PC-3 (cell line): ENCODE measurements around the gene MYRFL. TPM values are rescaled to one million over a fixed set of nuclear protein-coding genes. Genes with fewer than 3 reads are reported as not detected.

Source experiments
- ATAC-seq: fragments of 200-7000 bp; cut with Tn5 transposase; 2 replicates; pipeline ENCODE4 v1.9.1; 2020; ENCODE audit warnings: mild to moderate bottlenecking, moderate library complexity
- BruUV-seq: library from RNA; stranded (reverse); fragments of 400-500 nt; replicated peaks from 2 replicates; lab custom pipeline; 2021; lab: Mats Ljungman, UMichigan
- CTCF ChIA-PET: fragments of 300-600 bp; sonication (Branson Sonifier 250); formaldehyde crosslinking; loops from one replicate; lab custom pipeline; 2022; ENCODE audit warnings: antibody characterized with exemption; lab: Charles Lee
- POLR2A ChIA-PET: fragments of 300-600 bp; sonication (Branson Sonifier 250); formaldehyde crosslinking; loops from one replicate; lab custom pipeline; 2022; ENCODE audit warnings: antibody characterized with exemption; ENCODE audit not compliant: unreplicated experiment; lab: Charles Lee
- DNase-seq: peaks from one replicate; pipeline ENCODE4 v3.0.0-alpha.2; 2015
- H2AFZ ChIP-seq: fragments of 300-600 bp; sonication (generic); 2 replicates; pipeline ENCODE4 v1.6.0; 2016; ENCODE audit warnings: antibody characterized with exemption, low read length
- H3F3A ChIP-seq: fragments of 300-600 bp; sonication (generic); one replicate; pipeline ENCODE4 v1.6.0; 2017; ENCODE audit warnings: antibody characterized with exemption, low read length, control low read depth, mild to moderate bottlenecking; ENCODE audit not compliant: unreplicated experiment
- H3K27ac ChIP-seq: fragments of 300-600 bp; sonication (generic); 2 replicates; pipeline ENCODE4 v1.5.1; 2016; ENCODE audit warnings: mild to moderate bottlenecking, low read length
- H3K27me3 ChIP-seq: fragments of 300-600 bp; sonication (generic); 2 replicates; pipeline ENCODE4 v1.6.1; 2016; ENCODE audit warnings: low read length, mixed read lengths
- H3K36me3 ChIP-seq: fragments of 300-600 bp; sonication (generic); 2 replicates; pipeline ENCODE4 v1.6.1; 2016; ENCODE audit warnings: low read depth, mixed run types, low read length, mixed read lengths
- H3K4me1 ChIP-seq: fragments of 300-600 bp; sonication (generic); 2 replicates; pipeline ENCODE4 v1.5.1; 2016; ENCODE audit warnings: low read length; ENCODE audit not compliant: insufficient read depth
- H3K4me2 ChIP-seq: fragments of 300-600 bp; sonication (generic); 2 replicates; pipeline ENCODE4 v1.6.0; 2016; ENCODE audit warnings: low read length
- H3K4me3 ChIP-seq: fragments of 300-600 bp; sonication (generic); 2 replicates; pipeline ENCODE4 v1.5.1; 2016; ENCODE audit warnings: mild to moderate bottlenecking, low read length, mixed read lengths
- H3K79me2 ChIP-seq: fragments of 300-600 bp; sonication (generic); 2 replicates; pipeline ENCODE4 v1.6.1; 2017; ENCODE audit warnings: low read length, mixed read lengths
- H3K9ac ChIP-seq: fragments of 300-600 bp; sonication (generic); 2 replicates; pipeline ENCODE4 v1.6.0; 2016; ENCODE audit warnings: mild to moderate bottlenecking, low read length
- H3K9me2 ChIP-seq: fragments of 300-600 bp; sonication (generic); replicated peaks from 2 replicates; pipeline ENCODE4 v1.6.1; 2016; ENCODE audit warnings: mixed run types, low read length, mixed read lengths
- H3K9me3 ChIP-seq: fragments of 300-600 bp; sonication (generic); 2 replicates; pipeline ENCODE4 v1.6.1; 2016; ENCODE audit warnings: low read length, mixed read lengths
- H4K20me1 ChIP-seq: fragments of 300-600 bp; sonication (generic); 2 replicates; pipeline ENCODE4 v1.6.1; 2016; ENCODE audit warnings: low read length, mixed read lengths
- EZH2 ChIP-seq: fragments of 300-600 bp; sonication (generic); IDR thresholded peaks from one replicate; pipeline ENCODE4 v1.6.1; 2017; ENCODE audit warnings: antibody characterized with exemption, mild to moderate bottlenecking, low read length; ENCODE audit not compliant: unreplicated experiment
- EZH2phosphoT487 ChIP-seq: fragments of 300-600 bp; sonication (generic); IDR thresholded peaks from 2 replicates; pipeline ENCODE4 v1.6.1; 2018; ENCODE audit warnings: mild to moderate bottlenecking, antibody characterized with exemption, low read length, borderline replicate concordance
- intact Hi-C: fragments of 100-400 bp; cut with micrococcal nuclease; formaldehyde crosslinking; loops from 2 replicates; pipeline ENCODE4 v1.9.0; 2023
- total RNA-seq: library from RNA; depleted of rRNA; stranded (reverse); fragments of >200 nt; gene quantifications from 2 replicates; pipeline ENCODE4 v1.2.3, GENCODE V29; 2014
- TF ChIP-seq, protein P1 (sequence below): fragments of 300-600 bp; sonication (generic); conservative IDR thresholded peaks from 2 replicates; pipeline ENCODE4 v1.5.1; 2017; ENCODE audit warnings: antibody characterized with exemption, low read depth, mild to moderate bottlenecking, low read length

The MYRFL gene
- total RNA-seq, 1 experiment from 2014 or later = not detected

DNA sequence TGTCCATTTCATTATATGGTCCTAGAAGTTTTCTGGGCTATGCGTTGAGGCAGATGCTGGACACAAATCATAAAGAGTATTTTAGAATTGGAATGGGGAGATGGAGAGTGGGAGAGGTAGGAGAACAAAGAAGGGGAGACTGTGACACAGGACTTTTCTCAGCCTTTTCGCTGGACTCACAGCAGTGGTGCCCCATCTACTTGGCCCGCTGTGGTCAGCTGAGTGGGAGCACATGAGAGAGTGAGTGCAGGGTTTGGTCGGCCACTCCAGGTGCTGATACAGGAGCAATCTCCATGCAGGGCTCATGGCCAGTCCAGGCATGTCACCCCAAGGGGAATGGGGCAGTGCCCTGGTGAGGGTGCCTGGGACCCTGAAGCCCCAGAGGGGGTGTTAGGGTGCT lies 109.0 kb downstream of the MYRFL start:
- H2AFZ ChIP-seq = no peak overlapping the region
- ATAC-seq (no peak), DNase-seq (no peak)
- H3K36me3 ChIP-seq = no peaks in the 10 kb centered on the region
- no peaks in the 10 kb centered on the region for H3K79me2 ChIP-seq
- H3F3A ChIP-seq = no peaks in the 10 kb centered on the region
- no peaks in the 10 kb centered on the region for H3K9me2 ChIP-seq
- no peak overlapping the region for H3K27ac ChIP-seq
- no peaks in the 10 kb centered on the region for H3K27me3 ChIP-seq
- H3K4me2 ChIP-seq = no peak overlapping the region
- no peak overlapping the region for H3K4me3 ChIP-seq
- no peaks in the 10 kb centered on the region for H4K20me1 ChIP-seq
- TF ChIP-seq, protein P1, sequence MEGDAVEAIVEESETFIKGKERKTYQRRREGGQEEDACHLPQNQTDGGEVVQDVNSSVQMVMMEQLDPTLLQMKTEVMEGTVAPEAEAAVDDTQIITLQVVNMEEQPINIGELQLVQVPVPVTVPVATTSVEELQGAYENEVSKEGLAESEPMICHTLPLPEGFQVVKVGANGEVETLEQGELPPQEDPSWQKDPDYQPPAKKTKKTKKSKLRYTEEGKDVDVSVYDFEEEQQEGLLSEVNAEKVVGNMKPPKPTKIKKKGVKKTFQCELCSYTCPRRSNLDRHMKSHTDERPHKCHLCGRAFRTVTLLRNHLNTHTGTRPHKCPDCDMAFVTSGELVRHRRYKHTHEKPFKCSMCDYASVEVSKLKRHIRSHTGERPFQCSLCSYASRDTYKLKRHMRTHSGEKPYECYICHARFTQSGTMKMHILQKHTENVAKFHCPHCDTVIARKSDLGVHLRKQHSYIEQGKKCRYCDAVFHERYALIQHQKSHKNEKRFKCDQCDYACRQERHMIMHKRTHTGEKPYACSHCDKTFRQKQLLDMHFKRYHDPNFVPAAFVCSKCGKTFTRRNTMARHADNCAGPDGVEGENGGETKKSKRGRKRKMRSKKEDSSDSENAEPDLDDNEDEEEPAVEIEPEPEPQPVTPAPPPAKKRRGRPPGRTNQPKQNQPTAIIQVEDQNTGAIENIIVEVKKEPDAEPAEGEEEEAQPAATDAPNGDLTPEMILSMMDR = no peak
- no peak for TF ChIP-seq EZH2phosphoT487
- TF ChIP-seq EZH2 = no peak
- H3K4me1 ChIP-seq = peaks cover 9% of the 10 kb centered on the region
- POLR2A ChIA-PET = no interaction called here
- intact Hi-C loops = no loop called here
- no peak overlapping the region for H3K9ac ChIP-seq
- CTCF ChIA-PET = no interaction called here
- H3K9me3 ChIP-seq = no peaks in the 10 kb centered on the region
- BruUV-seq = no TSS peak

DNA sequence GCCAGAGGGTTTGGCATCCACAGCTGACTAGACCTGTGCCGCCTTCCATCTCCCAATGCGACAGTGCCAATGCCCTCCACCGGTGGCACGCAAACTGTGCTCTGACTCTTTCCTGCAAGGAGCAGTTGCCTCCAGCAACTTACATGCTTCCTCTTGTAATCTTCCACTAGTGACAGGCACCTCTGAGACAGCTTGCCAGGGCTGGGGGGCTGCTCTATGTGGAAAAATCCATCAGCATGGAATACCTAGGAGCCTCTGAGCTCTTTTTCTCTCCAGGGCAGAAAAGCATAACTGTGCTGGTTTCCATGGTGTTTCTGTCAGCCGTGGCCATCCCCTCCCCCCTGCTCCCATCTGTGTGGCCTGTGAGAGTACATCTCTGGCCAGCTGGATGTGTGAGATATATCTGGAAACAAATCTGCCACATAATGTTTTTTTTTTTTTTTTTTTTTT lies 110.6 kb downstream of the MYRFL start:
- Histone ChIP-seq H3K9ac (no peak overlapping the region), H3K4me3 (no peak overlapping the region), H4K20me1 (no peaks in the 10 kb centered on the region), H3K36me3 (no peaks in the 10 kb centered on the region), H3K9me3 (no peaks in the 10 kb centered on the region), H2AFZ (no peak overlapping the region), H3K4me2 (peak overlapping the region; percentile 36; the same call in 1 of the 2 replicates), H3F3A (no peaks in the 10 kb centered on the region), H3K79me2 (no peaks in the 10 kb centered on the region), H3K4me1 (peaks cover 9% of the 10 kb centered on the region), H3K27ac (no peak overlapping the region), H3K27me3 (no peaks in the 10 kb centered on the region), H3K9me2 (no peaks in the 10 kb centered on the region)
- CTCF ChIA-PET = no interaction called here
- ATAC-seq (no peak), DNase-seq (no peak)
- intact Hi-C loops = no loop called here
- no TSS peak for BruUV-seq
- POLR2A ChIA-PET = no interaction called here
- TF ChIP-seq EZH2 (no peak), EZH2phosphoT487 (no peak)
- TF ChIP-seq, protein P1 = no peak

DNA sequence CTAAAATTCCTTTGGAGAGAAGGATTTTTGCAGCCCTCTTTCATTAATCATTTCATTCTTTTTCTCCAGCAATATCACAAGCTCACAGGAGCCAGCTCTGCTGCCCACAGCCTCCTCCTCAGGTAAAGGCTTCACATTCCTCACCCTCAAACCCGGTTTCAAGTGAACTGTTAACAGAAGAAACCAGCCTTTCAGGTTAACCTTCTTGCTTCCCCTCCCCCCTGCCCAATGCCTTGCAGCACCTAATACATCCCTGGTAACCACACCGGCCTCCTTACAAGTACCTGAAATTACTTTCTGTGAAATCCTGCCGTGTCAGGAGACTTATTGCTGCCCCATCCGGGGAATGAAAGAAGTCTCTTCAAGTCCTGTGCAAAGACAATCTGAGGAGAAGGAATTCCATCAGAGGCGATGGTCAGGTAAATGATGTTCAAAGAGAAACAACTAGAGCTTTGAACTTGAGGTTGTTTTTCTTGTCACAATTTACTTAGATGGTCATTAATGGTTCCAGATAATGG lies 111.2 kb downstream of the MYRFL start:
- DNase-seq (peak; percentile 58), ATAC-seq (no peak)
- Histone ChIP-seq H3K9ac (no peak overlapping the region), H3K36me3 (no peaks in the 10 kb centered on the region), H3K4me2 (peak overlapping the region; percentile 36; the same call in 1 of the 2 replicates), H3K9me2 (no peaks in the 10 kb centered on the region), H3K27ac (no peak overlapping the region), H3K27me3 (no peaks in the 10 kb centered on the region), H3K4me3 (no peak overlapping the region), H4K20me1 (no peaks in the 10 kb centered on the region), H3K4me1 (peaks cover 9% of the 10 kb centered on the region), H3K9me3 (no peaks in the 10 kb centered on the region), H3F3A (no peaks in the 10 kb centered on the region), H2AFZ (peak overlapping the region; percentile 7; the same call in 1 of the 2 replicates), H3K79me2 (no peaks in the 10 kb centered on the region)
- ChIA-PET POLR2A (interaction anchor here (0.6 kb wide), 1 partner anchor 57 kb away, joined by 6 read pairs; no protein-coding TSS in a partner anchor), CTCF (no interaction called here)
- BruUV-seq = no TSS peak
- TF ChIP-seq EZH2 = no peak
- TF ChIP-seq, protein P1 = no peak
- no peak for TF ChIP-seq EZH2phosphoT487
- intact Hi-C loops = no loop called here
